CD4-positive, alpha-beta T cell treated with Interleukin-12 subunit alpha and Interleukin-12 subunit beta, for 1 hour (primary cell): ENCODE measurements around the gene THRB.

ENCODE experiments used
- DNase-seq: peaks from one replicate; pipeline ENCODE4 v3.0.0-alpha.2; 2020

Gene THRB

GRCh38 chr3:24485511-24485910, 9.1 kb downstream of the THRB start:
- no peak for DNase-seq

GRCh38 chr3:24483873-24484272, 10.8 kb downstream of the THRB start:
- peak; percentile 4 for DNase-seq

DNA sequence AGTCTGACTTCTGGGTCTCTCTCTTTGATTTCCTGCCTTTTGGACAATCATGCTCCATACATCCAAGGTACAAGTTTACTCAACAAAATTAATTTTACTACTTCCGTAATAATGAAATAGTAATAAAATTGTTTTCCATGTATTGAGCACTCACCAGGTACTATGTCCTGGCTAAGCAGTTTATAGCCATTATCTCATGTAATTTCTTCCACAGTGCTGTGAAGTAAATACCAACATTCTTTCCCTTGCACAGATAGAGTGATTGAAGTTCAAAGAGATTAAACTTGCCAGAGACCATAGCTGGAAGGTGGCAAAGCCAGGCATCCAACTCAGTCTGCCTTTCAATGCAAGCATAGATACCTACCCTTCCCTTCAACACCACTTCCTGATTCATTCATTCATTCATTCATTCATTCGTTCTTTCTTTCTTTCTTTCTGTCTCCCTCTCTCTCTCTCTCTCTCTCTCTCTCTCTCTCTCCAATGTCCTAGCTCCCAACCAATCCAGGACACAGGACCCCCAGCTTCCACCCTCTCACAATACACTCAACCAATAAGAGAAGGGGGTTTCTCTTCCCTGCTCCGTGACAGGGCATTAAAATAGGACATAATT, 12.4 kb downstream of the THRB start:
- no peak for DNase-seq

DNA sequence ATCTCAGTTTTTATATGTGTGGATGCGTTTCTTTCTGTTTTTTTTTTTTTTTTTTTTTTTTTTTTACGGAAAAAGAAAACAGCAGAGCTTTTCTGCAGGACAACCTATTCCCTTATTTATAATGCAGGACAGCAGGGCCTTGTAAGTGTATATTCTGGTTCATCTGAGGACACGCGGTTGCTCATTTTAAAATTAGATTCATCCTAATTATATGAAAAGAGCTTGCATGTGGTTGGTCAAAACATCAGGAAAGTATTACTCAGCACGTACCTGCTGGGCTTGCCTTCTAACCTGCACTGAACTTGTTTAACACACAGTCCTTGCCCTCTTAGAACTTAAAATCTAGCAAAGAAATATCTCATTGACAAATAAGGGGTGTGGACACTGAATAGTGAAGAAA, 13.5 kb downstream of the THRB start:
- no peak for DNase-seq

GRCh38 chr3:24480497-24480896, 14.2 kb downstream of the THRB start:
- DNase-seq = no peak

DNA sequence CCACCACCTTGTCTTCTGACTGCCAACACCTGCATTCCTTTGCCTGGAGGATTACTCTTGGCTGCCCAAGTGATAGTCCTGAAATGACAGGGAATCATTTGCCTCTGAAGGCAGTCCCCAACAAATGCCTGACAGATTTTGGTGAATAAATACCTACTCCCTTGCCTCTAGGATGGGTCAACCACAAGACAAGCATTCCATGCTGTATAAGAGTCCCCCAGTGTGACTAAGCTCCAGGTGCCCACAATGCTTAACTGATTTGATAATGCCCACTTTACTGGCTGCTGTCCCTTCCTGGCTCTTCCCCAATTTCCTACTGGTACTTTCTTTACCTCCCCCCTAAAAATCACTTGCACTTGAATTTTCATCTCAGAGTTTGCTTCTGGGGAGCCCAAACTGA, 14.8 kb downstream of the THRB start:
- DNase-seq = no peak

DNA sequence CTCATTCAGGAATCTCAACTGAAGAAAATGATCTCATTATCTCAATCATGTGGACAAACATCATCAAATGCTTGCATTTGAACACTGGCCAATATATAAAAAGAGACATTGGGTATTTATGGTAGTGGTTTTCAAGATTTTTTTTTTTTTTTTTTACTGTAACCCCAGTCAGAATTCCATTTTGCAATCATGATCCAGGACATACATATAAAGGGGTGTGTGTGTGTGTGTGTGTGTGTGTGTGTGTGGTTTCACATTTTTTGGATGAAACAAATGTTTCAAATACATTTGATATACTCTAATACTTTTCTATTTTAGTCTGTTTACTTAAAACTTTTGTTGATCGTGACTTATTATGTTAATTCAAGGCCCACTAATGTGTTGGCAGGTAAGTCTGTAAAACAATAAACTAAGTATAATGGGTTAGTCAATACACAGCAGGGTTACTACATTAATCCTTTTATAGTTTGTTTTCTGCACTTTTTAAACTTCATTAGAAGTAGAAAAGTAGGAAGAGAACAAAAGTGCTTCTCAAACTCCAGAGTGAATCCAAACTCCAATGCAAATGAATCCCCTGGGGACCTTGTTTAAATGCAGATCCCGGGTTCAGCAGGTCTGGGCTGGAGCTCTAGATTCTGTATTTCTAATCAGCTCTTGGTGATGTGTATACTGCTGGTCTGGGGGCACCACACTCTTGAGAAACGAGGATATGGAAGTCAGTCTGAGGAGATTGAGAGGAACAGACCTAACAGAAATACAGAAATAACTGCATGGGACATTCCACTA, 17.6 kb downstream of the THRB start:
- DNase-seq = no peak

- DNase-seq = no peak
Measured at GRCh38 chr3:24475925-24476324, 18.7 kb downstream of the THRB start.

DNA sequence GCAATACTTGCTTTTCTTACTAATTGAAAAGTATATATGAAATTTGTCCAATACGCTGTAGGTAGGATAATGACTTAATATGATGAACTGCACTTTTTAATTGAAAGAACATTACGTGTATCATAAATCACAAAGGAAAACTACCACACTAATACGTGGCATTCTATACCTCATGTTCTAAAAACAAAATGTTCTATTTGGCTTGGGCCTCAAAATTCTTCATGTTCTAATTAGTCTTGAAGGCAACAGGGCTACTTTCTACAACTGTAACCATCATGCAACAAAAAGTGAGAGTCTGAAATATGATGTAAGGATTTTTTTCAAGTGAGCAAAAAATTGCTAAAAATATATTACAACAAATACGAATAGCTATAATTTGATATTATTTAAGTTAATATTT, 19.8 kb downstream of the THRB start:
- DNase-seq = no peak

DNA sequence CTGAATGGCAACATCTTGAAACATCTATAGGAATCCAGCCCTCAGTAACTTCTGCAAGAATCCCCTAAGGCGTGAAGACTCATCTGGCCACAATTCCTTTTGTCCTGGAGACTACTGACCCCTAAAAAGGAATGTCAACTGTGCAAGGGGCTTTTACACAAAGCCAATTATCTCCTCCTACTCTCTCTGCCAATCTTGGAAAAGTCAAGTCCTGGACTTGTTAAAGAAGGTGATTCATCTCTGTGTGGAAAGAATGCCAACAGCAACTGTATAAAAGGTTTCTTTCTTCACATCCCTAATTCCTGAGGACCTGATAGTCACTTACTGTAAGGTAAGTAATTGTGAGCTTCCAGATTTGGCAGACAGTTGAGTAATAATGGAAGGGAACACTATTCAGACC, 22.3 kb downstream of the THRB start:
- DNase-seq = no peak

GRCh38 chr3:24471486-24471885, 23.2 kb downstream of the THRB start:
- no peak for DNase-seq

DNA sequence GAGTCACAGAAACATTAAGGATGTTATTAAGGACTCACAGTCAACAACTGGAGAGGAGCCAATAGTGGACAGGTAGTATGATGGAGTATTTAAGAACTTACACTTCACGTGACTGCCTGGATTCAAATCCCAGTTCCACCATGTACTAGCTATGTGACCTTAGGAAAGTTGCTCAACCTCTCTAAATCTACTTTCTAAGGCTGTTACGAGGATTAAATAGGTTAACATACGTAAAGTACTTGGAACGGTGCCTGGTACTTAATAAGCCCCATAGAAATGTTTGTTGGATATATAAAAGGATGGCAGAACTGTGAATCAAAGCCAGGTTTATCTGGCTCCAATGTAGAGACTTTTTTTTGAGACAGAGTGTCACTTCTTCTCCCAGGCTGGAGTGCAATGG, 24.4 kb downstream of the THRB start:
- DNase-seq = no peak

GRCh38 chr3:24464389-24464788, 30.3 kb downstream of the THRB start:
- DNase-seq = no peak

DNA sequence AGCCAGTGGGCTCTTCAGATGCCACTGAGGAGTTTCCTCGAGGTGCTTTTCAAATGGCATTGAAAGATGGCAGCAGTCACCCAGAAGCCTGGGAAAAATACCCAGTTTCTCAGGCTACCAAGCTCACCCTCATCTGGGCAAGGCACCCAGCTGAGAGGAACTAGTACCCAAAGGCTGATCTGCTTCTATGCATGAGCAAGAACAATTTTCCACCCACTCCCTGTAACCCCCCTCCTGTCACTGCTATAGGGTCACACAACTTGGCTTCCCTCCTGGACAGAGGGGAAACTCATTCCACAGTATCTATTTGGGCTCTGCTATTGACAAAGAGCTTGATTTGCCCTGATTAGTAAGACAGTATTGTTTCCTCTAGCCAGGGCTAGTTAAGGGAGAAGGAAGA, 31.9 kb downstream of the THRB start:
- no peak for DNase-seq

GRCh38 chr3:24460974-24461373, 33.7 kb downstream of the THRB start:
- DNase-seq = no peak

DNA sequence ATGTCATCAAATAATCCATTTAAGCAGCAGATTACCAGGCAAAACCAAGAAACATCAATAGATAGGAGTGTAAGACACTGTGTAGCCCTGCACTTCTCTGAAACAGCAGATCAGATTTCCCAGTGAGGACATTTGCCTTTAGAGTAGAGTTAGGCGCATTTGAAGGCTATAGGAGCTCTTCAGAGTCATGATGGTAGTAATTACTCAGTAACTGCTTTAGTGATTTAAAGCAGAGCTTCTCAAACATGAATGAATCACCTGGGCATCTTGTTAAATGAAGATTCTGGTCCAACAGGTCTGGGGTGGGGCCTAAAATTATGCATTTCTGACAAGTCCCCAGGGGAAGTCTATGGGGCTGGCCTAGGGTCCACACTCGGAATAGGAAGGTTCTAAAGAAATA, 36.9 kb downstream of the THRB start:
- no peak for DNase-seq

GRCh38 chr3:24454856-24455255, 39.8 kb downstream of the THRB start:
- DNase-seq = no peak

DNA sequence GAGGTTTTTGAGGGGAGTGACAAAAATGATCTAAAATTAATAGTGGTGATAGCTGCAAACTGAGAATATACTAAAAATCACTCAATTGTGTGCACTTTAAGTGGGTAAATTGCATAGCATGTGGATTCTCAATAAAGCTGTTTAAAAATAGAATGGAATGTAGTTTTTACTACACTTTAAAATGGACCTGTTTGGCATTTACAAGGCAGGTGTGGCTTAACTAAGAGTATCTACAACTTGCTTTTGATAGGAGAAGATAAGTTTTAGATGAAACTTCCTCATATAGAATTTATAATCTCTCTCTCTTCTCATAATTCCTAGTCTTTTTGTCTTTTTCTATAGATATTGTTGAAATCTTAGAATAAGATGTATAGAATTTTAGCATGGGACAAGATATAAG, 40.3 kb downstream of the THRB start:
- DNase-seq = no peak

GRCh38 chr3:24451461-24452099, 43.1 kb downstream of the THRB start:
- DNase-seq = no peak

GRCh38 chr3:24450160-24450907, 44.3 kb downstream of the THRB start:
- no peak for DNase-seq

GRCh38 chr3:24447836-24448235, 46.8 kb downstream of the THRB start:
- no peak for DNase-seq

DNA sequence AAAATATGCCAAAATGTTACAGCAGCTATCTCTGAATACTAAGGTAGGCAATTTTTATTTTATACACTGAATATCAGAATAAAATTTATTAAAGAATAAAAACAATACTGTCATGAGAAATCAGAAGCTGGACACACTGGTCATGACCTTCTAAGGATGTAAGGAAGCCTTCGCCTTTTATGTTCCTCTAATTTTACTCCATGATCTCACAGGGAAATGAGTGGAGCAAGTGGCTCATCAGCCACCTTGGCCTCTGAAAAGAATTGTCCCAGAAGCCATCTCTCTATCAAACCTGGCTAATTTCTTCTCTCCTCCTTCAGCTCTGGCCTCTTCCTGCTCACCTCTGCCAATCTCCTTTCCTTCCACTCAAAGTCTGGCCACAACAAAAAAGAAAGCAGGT, 48.6 kb downstream of the THRB start:
- no peak for DNase-seq

DNA sequence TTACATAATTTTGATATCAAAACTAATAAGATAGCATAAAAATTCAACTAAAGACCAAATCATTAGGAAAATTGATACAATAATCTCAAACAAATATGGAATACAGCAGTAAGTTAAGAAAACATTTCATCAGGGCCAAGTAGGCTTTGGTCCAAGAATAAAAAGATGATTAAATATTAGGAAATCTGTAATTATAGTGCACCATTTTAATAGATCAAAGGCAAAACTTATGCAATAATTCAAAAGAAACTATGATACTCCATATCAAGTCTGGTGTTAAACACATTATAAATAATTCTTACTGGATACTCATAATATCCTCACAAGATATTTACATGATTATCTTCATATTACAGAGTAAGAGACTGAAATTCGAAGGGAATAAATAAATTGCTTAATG, 51.2 kb downstream of the THRB start:
- DNase-seq = no peak
